ENCODE results near the gene SDSL.

The SDSL gene, protein sequence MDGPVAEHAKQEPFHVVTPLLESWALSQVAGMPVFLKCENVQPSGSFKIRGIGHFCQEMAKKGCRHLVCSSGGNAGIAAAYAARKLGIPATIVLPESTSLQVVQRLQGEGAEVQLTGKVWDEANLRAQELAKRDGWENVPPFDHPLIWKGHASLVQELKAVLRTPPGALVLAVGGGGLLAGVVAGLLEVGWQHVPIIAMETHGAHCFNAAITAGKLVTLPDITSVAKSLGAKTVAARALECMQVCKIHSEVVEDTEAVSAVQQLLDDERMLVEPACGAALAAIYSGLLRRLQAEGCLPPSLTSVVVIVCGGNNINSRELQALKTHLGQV

DNA sequence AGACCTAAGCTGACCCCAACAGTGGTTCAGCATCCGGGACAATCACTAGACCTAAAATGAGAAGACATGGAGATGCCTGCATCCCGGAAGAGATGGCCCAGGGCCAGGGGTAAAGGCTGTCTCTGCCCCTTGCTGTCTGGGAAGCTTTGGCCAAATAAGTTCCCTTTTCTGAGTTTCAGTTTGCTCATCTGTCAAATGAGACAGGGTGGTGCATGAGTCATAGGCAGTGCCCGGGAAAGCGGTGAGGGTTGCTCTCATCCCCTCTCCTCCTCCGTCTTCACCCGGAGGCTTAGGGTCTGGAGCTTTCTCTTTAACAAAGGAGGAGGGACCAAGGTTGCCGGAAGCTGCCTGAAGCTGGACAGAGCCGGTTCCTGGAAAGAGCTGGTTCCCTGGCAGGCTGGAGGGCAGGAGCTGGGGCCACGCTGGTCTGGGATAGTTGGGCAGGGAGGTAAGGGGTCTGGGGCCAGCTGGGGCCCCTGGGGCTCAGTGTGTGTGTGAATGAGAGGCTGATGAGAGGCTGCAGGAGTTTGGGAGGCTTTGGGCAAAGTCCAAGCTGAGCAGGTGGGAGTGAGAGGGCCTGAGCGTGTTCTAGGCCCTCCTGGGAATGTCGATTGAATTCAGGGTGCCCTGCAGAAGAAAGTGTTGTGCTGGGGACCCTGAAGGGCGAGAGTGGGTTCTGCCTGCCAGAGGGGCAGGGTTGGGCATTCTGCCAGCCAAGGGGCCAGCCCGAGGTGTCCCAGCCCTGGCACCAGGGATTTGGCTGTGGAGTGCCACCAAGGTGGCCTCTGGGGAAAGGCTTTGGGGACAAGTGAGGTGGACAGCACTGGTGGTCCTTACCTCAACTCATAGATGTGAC is at the start of gene SDSL:
Gene SDSL, plus strand, starts transcription at position 351 of the 856 bp plus-strand sequence. CDS start 5,603 bp downstream, outside the sequence.
- DNase-seq: peak; percentile 34

DNA sequence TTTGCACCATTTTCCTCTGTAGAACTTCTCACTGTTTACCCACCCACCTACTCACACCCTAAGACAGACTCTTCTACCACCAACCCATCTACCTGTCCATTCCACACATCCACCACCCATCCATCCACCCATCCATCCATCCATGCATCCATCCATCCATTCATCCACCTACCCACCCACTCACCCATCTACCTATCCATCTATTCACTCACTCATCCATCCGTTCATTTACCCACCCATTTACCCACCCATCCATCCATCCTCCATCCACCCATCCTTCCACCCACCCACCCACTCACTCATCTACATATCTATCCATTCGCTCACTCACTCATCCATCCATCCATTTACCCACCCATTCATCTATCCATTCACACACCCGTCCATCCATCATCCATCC is 48.7 kb upstream of the SDSL start:
- no peak for DNase-seq

DNA sequence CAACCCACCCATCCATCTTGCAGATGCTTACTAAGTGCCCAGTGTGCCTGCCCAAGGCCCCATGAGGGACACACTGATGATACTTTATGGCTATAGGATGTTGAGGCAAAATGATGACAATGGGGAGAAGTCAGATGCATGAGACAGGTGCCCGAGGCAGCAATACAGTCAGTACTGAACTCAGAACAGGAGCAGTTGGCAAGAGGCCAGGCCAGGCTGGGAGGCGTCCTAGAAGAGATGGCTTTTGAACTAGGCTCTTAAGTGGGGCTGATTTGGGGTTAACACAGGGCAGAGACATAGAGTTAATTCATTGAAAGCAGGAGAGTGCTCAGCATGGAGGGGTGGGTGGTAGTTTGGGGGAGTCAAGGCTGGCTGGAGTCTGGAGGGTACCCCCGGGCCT is 48.2 kb upstream of the SDSL start:
- no peak for DNase-seq

DNA sequence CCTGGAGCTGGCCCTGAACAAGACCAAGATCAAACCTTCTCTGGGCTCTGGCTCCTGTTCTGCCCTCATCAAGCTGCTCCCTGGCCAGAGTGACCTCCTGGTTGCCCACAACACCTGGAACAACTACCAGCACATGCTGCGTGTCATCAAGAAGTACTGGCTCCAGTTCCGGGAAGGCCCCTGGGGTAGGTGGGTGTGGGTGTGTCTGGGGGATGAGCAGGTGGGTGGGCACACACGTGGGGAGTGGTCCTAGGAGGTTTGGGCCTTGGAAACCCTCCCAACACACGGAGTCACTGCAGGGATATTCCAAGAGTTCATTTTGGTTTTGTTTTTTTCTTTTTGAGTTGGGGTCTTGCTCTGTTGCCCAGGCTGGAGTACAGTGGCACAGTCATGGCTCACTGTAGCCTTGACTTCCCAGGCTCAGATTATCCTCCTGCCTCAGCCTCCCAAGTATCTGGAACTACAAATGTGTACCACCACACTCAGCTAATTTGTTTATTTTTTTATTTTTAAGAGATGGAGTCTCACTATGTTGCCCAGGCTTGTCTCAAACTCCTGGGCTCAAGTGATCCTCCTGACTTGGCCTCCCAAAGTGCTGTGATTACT is 47.3 kb upstream of the SDSL start:
- no peak for DNase-seq

DNA sequence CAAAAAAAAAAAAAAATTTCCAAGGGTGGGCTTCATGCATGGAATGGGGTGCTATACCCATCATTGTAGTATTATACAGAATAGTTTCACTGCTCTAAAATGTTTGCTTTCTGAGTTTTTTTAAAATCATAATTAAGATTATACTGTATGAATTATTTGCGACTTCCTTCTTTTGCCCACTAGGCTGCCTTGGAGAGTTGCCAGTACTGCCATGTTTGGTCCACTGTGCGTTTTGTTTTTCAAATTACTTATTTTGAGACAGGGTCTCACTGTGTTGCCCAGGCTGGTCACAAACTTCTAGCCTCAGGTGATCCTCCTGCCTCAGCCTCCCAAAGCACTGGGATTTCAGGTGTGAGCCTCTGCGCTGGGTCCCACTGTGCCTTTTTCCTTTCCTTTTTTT is 43.9 kb upstream of the SDSL start:
- DNase-seq: no peak

DNA sequence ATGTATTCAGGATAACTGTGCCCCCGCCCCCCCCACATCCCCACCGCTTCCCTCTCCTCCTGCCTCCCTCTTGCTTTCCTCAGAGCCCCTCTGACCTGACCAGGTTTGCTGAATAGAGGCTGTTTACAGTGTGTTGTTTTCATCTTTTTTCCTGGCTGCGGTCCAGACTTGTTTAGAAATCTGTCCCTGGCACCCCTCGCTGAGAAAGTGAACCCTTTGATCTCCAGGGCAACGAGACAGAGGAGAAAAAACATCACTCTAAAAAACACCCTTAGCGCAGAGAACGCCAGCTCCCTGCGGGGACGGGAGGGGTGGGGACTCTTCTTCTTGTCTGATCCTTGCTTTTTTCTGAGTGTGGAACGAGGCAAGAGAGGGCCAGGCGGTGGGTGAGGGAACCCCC is 41.0 kb upstream of the SDSL start:
- DNase-seq: no peak

DNA sequence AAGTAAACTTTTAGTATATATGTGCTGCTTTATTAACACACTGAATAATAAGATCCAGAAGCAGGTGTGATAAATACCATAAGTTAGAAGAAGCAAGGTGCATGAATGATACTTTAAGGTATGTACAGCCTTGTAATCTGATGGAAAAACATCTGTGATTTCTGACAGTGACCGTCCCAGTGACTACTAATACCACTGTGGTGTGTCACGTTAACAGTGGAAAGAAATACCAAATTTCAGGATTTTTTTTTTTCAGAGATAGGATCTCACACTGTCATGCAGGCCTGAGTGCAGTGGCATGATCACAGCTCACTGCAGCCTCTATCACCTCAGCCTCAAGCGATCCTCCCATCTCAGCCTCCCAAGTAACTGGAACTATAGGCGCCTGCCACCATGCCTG is 40.0 kb upstream of the SDSL start:
- DNase-seq: no peak

DNA sequence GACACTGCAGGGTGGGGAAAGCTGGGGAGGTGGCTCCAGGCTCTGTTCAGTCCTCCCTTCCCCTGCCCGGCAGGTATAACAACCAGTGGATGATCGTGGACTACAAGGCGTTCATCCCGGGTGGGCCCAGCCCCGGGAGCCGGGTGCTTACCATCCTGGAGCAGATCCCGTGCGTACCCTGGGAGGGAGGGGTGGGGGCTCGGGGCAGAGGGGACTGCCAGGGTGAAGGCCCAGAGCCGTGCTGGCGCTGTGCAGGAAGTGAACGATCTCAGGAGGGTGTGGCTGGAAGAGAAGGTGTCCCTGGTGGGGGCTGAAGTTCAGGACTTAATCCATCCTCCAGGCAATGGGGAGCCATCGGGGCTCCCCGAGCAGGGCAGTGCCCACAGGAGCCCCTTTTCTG is 37.4 kb upstream of the SDSL start:
- DNase-seq: no peak

DNA sequence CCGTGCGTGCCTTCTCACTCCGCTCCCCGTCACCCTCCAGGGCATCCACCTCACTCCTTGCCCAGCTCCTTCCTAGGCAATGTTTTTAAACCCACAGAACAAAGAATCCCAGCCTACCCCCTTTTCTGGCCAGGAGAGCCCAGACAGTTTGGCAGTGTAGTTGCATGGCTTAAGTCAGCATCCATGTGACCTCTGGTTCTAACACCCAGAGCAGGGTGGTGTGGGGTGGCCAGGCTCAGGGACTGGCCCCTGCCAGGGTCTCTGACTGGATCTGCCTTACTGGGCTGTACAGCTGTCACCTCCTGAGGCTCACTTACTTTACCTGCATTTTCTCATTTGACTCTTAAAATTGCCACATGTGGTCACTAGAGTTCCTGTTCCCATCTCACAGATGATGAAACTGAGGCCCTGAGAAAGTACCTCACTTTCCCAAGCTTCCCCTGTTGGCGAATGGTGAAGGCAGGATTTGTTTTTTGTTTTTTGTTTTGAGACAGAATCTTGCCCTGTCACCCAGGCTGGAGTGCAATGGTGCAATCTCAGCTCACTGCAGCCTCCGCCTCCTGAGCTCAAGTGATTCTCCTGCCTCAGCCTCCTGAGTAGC is 36.8 kb upstream of the SDSL start:
- DNase-seq: no peak

DNA sequence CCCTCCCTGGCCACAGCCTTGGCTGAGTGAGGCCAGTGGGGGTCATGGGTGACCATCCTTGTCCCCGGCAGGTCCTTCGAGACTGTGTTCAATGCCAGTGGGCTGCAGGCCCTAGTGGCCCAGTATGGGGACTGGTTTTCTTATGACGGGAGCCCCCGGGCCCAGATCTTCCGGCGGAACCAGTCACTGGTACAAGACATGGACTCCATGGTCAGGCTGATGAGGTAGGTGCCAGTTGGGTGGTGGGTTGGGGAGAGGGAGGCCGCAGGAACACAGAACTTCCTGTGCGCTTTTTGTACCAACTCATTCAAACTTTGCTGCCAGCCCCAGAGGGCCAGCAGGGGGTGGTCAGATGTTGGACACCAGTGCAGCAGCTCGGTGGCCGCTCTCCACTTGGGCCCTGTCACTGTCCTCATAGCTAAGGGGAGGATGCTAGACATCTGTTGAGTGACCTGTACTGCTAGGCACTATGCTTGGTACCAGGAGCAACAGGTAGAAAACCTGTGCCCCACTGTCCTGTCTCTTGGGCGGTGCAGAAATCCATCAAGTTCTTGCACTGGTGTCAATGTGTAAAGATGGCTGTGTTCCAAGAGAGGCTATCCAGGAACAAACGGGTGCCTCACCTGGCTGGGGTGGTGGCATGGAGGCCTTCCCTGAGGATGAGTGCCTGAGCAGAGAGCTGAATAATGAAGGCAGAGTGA is 35.2 kb upstream of the SDSL start:
- no peak for DNase-seq

DNA sequence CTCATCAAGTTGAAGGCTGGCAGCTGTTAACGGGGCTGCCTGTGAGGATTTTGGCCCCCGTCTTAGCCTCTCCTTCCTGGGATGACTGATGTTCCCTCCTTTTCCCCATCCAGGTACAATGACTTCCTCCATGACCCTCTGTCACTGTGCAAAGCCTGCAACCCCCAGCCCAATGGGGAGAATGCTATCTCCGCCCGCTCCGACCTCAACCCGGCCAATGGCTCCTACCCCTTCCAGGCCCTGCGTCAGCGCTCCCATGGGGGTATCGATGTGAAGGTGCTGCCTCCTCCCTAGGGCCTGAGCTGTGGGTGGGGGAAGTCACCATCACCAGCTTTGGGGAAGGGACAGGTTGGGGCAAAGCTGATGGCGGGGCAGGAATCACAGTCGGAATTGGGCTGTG is 34.5 kb upstream of the SDSL start:
- no peak for DNase-seq

DNA sequence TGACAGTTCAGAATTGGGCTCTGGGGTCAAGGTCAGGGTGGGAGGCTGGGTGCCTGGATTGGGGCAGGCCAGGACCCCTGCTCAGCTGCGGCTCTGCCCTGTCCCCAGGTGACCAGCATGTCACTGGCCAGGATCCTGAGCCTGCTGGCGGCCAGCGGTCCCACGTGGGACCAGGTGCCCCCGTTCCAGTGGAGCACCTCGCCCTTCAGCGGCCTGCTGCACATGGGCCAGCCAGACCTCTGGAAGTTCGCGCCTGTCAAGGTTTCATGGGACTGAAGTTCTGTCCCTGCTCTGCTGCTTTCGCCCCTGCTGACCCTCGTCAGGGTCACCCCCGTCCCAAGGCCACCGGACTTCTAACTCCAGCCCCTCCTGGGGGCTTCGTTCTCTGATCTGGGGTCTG is 33.8 kb upstream of the SDSL start:
- no peak for DNase-seq

DNA sequence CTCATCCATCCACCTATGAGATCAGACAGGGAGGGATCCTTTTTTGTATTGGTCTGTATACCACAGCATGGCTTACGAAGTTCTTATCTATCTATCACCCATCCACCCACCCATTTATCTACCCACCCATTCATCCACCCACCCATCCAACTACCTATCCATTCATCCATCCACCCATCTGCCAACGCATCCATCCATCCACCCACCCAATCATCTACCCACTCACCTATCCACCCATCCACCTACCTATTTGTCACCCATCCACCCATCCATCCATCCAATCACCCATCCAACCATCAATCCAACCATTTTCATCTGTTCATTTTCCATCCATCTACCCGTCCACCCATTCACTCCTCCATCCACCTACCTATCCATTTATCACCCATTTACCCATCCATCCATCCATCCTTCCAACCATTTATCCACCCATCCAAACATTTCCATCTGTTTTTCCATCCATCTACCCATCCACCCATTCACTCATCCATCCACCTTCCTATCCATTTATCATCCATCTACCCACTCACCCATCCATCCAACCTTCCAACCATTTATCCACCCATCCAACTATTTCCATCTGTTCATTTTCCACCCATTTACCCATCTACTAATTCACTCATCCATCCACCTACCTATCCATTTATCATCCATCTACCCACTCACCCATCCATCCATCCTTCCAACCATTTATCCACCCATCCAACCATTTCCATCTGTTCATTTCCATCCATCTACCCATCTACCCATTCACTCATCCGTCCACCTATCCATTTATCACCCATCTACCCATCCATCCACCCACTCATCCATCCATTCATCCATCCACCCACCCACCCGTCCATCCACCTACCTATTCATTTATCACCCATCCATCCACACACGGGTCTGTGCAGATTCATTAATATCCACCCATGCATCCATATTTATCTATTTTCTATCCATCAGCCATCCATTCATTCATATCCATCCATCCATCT is 31.8 kb upstream of the SDSL start:
- DNase-seq: no peak

DNA sequence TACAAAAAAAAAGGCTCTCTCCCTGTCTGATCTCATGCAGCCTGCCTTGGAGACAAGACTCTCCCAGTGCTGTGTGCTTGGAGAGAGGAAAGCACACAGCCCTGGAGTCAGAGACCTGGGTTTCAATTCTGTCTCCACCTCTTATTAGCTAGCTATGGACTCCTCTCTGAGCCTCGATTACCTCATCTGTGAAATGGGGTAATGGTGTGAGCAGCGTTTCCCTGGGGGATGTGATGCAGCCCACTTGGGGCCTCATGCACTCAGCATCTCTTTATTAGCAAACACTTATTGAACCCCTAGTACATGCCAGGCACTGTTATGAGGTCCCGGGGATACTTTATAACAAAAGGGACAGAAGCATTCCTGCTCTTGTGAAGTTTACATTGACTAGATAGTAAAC is 31.0 kb upstream of the SDSL start:
- no peak for DNase-seq

DNA sequence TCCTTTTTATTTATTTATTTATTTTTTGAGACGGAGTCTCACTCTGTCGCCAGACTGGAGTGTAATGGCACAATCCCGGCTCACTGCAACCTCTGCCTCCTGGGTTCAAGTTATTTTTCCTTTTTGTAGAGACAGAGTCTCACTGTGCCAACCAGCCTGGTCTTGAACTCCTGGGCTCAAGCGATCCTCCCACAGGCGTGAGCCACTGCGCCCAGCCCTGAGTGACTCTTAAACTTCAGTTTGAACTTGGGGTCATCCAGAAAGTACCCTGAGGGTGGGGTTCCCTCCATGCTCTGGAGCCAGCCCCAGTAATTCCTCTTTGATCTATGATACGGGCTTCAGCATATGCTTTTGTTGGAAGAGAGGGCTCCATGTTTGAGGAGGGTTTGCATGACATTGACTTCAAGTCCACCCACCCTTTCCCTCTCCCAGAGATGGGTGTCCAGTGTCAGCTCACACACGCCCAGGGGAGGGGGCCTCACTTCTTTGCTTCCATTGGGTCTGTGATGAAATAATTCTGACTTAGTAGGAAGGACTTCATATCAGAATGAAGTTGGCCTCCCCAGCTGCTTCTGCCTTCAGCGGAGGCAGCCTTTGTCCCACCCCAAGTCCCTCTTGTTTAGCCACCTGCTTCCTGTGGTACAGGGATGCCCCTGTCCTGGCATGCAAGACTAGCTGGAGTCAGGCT is 30.4 kb upstream of the SDSL start:
- DNase-seq: no peak

DNA sequence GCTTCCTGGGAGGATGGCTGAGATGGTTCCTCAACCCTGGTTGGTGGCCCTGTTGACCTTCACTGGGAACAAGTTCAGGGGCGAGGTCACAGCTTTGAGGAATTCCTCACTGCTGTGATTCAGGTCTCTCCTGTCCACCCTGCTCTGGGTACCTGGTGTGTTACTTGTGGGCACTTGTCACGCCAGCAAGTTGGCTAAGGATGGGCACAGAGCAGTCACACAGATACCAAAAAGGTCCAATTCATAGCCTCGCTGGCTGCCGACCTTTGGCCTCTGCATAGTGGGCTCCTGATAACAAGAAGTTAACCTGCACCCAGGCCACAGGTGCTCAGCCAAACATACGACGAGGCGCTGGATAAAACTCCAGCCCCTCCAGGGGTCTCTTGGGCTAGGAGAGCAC is 29.7 kb upstream of the SDSL start:
- no peak for DNase-seq

DNA sequence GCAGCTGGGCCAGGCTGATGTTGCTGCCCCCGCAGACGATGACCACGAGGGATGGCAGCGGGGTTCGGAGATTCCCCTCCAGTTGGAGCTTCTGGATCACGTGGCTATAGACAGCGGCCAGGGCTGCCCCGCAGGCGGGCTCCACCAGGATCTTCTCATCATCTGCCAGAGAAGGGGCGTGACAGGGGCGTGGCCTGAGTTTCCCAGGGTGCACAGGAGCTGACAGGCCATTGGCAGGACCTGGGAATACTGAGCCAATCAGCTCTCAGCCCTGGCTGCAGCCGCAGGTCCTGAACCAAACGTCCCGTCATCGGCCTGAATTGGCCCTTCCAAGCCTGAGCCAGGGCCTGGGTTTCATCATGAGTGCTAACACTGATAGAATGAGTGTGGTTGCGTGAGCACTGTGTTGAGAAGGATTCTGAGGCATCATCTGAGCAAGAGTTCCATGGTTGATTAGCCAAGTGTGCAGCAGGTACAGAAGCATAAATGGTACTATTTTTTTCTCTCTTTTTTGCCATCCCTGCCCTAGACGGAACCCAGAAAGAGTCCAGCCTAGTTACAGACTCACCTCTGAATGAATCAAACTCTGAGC is 29.1 kb upstream of the SDSL start:
- DNase-seq: no peak

DNA sequence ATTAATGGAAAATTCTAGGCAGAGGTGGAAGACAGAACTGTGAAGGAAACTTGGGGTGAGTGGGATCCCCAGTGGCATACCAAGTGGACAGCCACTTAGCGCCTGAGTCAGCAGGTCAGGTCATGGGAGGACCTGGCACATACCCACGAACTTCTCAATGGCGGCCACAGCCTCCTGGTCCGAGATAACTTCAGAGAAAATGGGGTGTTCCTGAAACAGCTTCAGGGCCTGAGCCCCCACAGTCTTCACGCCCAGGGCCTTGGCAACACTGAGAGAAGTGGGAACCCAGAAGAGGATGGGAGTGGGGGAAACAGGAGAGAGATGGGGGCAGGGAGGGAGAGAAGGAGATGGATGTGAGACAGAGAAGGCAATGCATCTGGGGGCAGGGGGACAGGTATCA is 28.4 kb upstream of the SDSL start:
- no peak for DNase-seq

DNA sequence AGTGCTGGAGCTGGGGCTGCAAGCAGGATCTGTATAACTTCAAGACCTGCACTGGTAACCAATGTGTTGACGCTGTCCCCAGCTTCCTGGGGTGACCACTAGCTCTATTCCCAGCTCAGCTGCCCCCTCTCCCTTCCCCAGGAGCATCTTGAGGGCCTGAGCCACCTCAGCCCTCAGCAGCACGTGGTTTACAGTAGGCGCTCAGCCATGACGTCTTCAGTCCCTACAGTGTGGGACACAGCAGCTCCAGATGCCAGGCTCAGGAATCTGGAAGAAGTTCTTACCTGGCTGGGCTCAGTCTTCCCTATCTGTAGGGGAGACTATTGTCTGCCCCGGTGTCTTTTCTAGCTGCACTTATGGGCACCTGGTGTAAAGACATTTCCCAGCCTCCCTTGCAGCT is 27.1 kb upstream of the SDSL start:
- no peak for DNase-seq

DNA sequence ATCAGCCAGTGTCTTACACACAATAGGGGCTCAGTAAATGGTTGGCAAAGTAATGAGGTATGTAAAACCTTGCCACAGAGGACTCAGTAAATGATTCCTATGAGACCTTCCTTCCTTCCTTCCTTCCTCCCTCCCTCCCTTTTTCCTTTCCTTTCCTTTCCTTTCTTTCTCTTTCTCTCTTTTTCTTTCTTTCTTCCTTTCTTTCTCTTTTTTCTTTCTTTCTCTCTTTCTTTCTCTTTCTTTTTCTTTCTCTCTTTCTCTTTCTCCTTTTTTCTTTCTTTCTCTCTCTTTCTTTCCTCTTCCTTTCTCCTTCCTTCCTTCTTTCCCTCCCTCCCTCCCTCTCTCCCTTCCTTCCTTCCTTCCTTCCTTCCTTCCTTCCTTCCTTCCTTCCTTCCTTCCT is 26.0 kb upstream of the SDSL start:
- no peak for DNase-seq
